H1 (cell line): ENCODE results near the gene FHIT. TPM values are rescaled to one million over a fixed set of nuclear protein-coding genes. Genes with fewer than 3 reads are reported as not detected.

Source experiments
- CTCF ChIA-PET: fragments of 300-600 bp; sonication (Branson Sonifier 250); formaldehyde crosslinking; loops from one replicate; lab custom pipeline; 2021; ENCODE audit not compliant: partially characterized antibody; lab: Charles Lee
- POLR2A ChIA-PET: fragments of 300-600 bp; sonication (Branson Sonifier 250); formaldehyde crosslinking; loops from one replicate; lab custom pipeline; 2021; ENCODE audit warnings: inconsistent platforms; ENCODE audit not compliant: partially characterized antibody; lab: Charles Lee
- DNase-seq, 2 experiments: peaks; one replicate each; pipeline versions ENCODE4 v3.0.0 to v3.0.0-alpha.2; 2010 to 2022; ENCODE audit warnings: low spot score in 2 of 2, low read depth in 1 of 2, mixed read lengths in 1 of 2
- FAIRE-seq: peaks from 2 replicates; lab custom pipeline; 2011; peaks lifted over from hg19 to GRCh38; lab: Jason Lieb, UNC
- H2AFZ ChIP-seq: 2 replicates; pipeline ENCODE4 v1.8.1; 2012; ENCODE audit warnings: low read length, inconsistent platforms
- H2AK5ac ChIP-seq: 2 replicates; pipeline ENCODE4 v1.6.1; 2013; ENCODE audit warnings: low read depth, low read length
- H2BK120ac ChIP-seq: replicated peaks from 2 replicates; pipeline ENCODE3; 2013; ENCODE audit warnings: low read depth, low read length, inconsistent platforms
- H2BK12ac ChIP-seq: 2 replicates; pipeline ENCODE4 v1.6.1; 2013; ENCODE audit warnings: low read depth, low read length
- H2BK15ac ChIP-seq: 2 replicates; pipeline ENCODE4 v1.6.1; 2013; ENCODE audit warnings: low read length
- H2BK20ac ChIP-seq: 2 replicates; pipeline ENCODE4 v1.6.1; 2013; ENCODE audit warnings: low read length
- H2BK5ac ChIP-seq: 2 replicates; pipeline ENCODE4 v1.6.1; 2013; ENCODE audit warnings: low read depth, low read length
- H3K14ac ChIP-seq: 2 replicates; pipeline ENCODE4 v1.6.1; 2013; ENCODE audit warnings: inconsistent platforms; ENCODE audit not compliant: insufficient read length
- H3K18ac ChIP-seq: 2 replicates; pipeline ENCODE4 v1.6.1; 2013; ENCODE audit warnings: low read length; ENCODE audit errors: extremely low read depth
- H3K23ac ChIP-seq: 2 replicates; pipeline ENCODE4 v1.6.1; 2013; ENCODE audit warnings: inconsistent platforms; ENCODE audit not compliant: insufficient read length
- H3K23me2 ChIP-seq: 2 replicates; pipeline ENCODE4 v1.6.1; 2013; ENCODE audit warnings: low read depth, low read length
- H3K27ac ChIP-seq: 2 replicates; pipeline ENCODE4 v1.6.1; 2011; ENCODE audit warnings: low read depth, low read length, inconsistent platforms
- H3K27me3 ChIP-seq, 4 experiments: replicated peaks in 1 of 4; 1 replicate in 1 of 4; 2 replicates in 3 of 4; pipeline versions ENCODE4 v1.6.1 to v1.8.1; 2011 to 2013; ENCODE audit warnings: low read length in 3 of 4, mild to moderate bottlenecking in 3 of 4, inconsistent platforms in 2 of 4, mixed read lengths in 2 of 4, moderate library complexity in 1 of 4; ENCODE audit not compliant: control insufficient read depth in 3 of 4, insufficient read depth in 3 of 4; ENCODE audit errors: extremely low read depth in 1 of 4
- H3K36me3 ChIP-seq, 4 experiments: 2 replicates each; pipeline versions ENCODE4 v1.6.1 to v1.8.1; 2011 to 2013; ENCODE audit warnings: mild to moderate bottlenecking in 4 of 4, low read length in 3 of 4, moderate library complexity in 2 of 4, control low read depth in 1 of 4, inconsistent platforms in 1 of 4; ENCODE audit not compliant: insufficient read depth in 4 of 4, control insufficient read depth in 2 of 4
- H3K4ac ChIP-seq: replicated peaks from 2 replicates; pipeline ENCODE3; 2013; ENCODE audit warnings: low read length, low read depth, mixed read lengths, inconsistent platforms; ENCODE audit not compliant: insufficient read length
- H3K4me1 ChIP-seq, 4 experiments: replicated peaks in 1 of 4; 1 replicate in 1 of 4; 2 replicates in 3 of 4; pipeline versions ENCODE4 v1.6.1 to v1.8.1; 2011 to 2013; ENCODE audit warnings: low read length in 3 of 4, inconsistent platforms in 2 of 4, mixed read lengths in 1 of 4; ENCODE audit not compliant: insufficient read depth in 4 of 4, control insufficient read depth in 3 of 4
- H3K4me2 ChIP-seq, 2 experiments: 2 replicates each; pipeline versions ENCODE4 v1.6.1 to v1.8.1; 2011 to 2013; ENCODE audit warnings: low read depth in 2 of 2, low read length in 2 of 2, control low read depth in 1 of 2, inconsistent platforms in 1 of 2, mild to moderate bottlenecking in 1 of 2; ENCODE audit not compliant: insufficient read depth in 1 of 2
- H3K4me3 ChIP-seq, 4 experiments: fragments of 200-600, 300-600 bp in 1 of 4; sonication (generic), shearing (Covaris generic), sonication (Bioruptor Twin) in 1 of 4; 2 replicates each; pipeline versions ENCODE4 v1.5.1 to v1.8.1; 2011 to 2016; ENCODE audit warnings: low read length in 4 of 4, low read depth in 3 of 4, control low read depth in 2 of 4, inconsistent platforms in 2 of 4, mild to moderate bottlenecking in 2 of 4, mixed read lengths in 1 of 4, moderate library complexity in 1 of 4; ENCODE audit not compliant: insufficient read depth in 2 of 4; ENCODE audit errors: extremely low read depth in 1 of 4
- H3K56ac ChIP-seq: replicated peaks from 2 replicates; pipeline ENCODE3; 2013; ENCODE audit warnings: low read depth, mild to moderate bottlenecking, mixed read lengths, low read length, inconsistent platforms; ENCODE audit not compliant: insufficient read length
- H3K79me1 ChIP-seq: 2 replicates; pipeline ENCODE4 v1.6.1; 2013; ENCODE audit warnings: low read depth, low read length, control low read depth
- H3K79me2 ChIP-seq, 2 experiments: 2 replicates each; pipeline versions ENCODE4 v1.6.1 to v1.8.1; 2012 to 2013; ENCODE audit warnings: low read length in 2 of 2, mild to moderate bottlenecking in 2 of 2, inconsistent platforms in 1 of 2; ENCODE audit not compliant: insufficient read depth in 2 of 2, control insufficient read depth in 1 of 2
- H3K9ac ChIP-seq, 4 experiments: replicated peaks in 1 of 4; 1 replicate in 1 of 4; 2 replicates in 3 of 4; pipeline versions ENCODE4 v1.6.1 to v1.8.1; 2011 to 2013; ENCODE audit warnings: low read depth in 3 of 4, low read length in 3 of 4, control low read depth in 2 of 4, mild to moderate bottlenecking in 2 of 4, moderate library complexity in 2 of 4, inconsistent platforms in 1 of 4; ENCODE audit errors: extremely low read depth in 1 of 4
- H3K9me3 ChIP-seq, 2 experiments: 2 replicates each; pipeline versions ENCODE4 v1.6.1 to v1.8.1; 2012 to 2013; ENCODE audit warnings: mild to moderate bottlenecking in 2 of 2, moderate library complexity in 2 of 2, control low read depth in 1 of 2, inconsistent platforms in 1 of 2, low read depth in 1 of 2, low read length in 1 of 2, mixed read lengths in 1 of 2; ENCODE audit not compliant: insufficient read depth in 2 of 2
- H4K20me1 ChIP-seq, 2 experiments: replicated peaks in 1 of 2; 2 replicates each; pipeline versions ENCODE3 to v1.8.1; 2011 to 2013; ENCODE audit warnings: inconsistent platforms in 2 of 2, low read length in 2 of 2, mild to moderate bottlenecking in 1 of 2; ENCODE audit not compliant: insufficient read depth in 2 of 2, control insufficient read depth in 1 of 2
- H4K5ac ChIP-seq: 2 replicates; pipeline ENCODE4 v1.6.1; 2013; ENCODE audit warnings: low read length, low read depth, mixed read lengths, inconsistent platforms; ENCODE audit not compliant: insufficient read length
- H4K8ac ChIP-seq: 2 replicates; pipeline ENCODE4 v1.8.0; 2013; ENCODE audit warnings: mild to moderate bottlenecking, moderate library complexity, low read length, inconsistent platforms; ENCODE audit not compliant: insufficient read depth; ENCODE audit errors: extremely low read depth
- H4K91ac ChIP-seq: replicated peaks from 2 replicates; pipeline ENCODE3; 2013; ENCODE audit warnings: low read length, mixed read lengths, inconsistent platforms; ENCODE audit not compliant: insufficient read length
- CBX5 ChIP-seq: fragments of 300-800, 300-1000 bp; sonication (generic); IDR thresholded peaks from 2 replicates; pipeline ENCODE4 v1.7.1; 2016; ENCODE audit warnings: antibody characterized with exemption, low read length, low read depth
- CHD1 ChIP-seq: IDR thresholded peaks from 2 replicates; pipeline ENCODE4 v1.6.1; 2012; ENCODE audit warnings: low read depth, low read length, improper control_type of control experiment
- PHF8 ChIP-seq: fragments of 200-600 bp; sonication (generic); conservative IDR thresholded peaks from 2 replicates; pipeline ENCODE4 v1.7.1; 2012; ENCODE audit warnings: low read depth, mild to moderate bottlenecking, inconsistent platforms, low read length, moderate library complexity
- RBBP5 ChIP-seq: IDR thresholded peaks from 2 replicates; pipeline ENCODE4 v1.7.1; 2012; ENCODE audit warnings: low read depth, mild to moderate bottlenecking, inconsistent platforms, low read length, moderate library complexity, borderline replicate concordance
- RNF2 ChIP-seq: fragments of 200-900, 300-1000 bp; sonication (generic); IDR thresholded peaks from 2 replicates; pipeline ENCODE4 v1.7.1; 2016; ENCODE audit warnings: borderline replicate concordance, low read depth, mild to moderate bottlenecking, antibody characterized with exemption, low read length; ENCODE audit not compliant: poor library complexity, severe bottlenecking; ENCODE audit errors: missing control alignments
- SRF ChIP-seq: IDR thresholded peaks from 2 replicates; pipeline ENCODE4 v1.6.1; 2011; ENCODE audit warnings: mild to moderate bottlenecking, low read depth, low read length, moderate library complexity
- TEAD4 ChIP-seq: IDR thresholded peaks from 2 replicates; pipeline ENCODE4 v1.6.1; 2012; ENCODE audit warnings: low read depth, low read length, inconsistent platforms, mixed read lengths
- WGBS, 2 experiments: shearing (Covaris generic) in 1 of 2; methylation state at CpG; one replicate each; pipeline versions ENCODE4 v1.1.6 to v1.1.7; 2013 to 2015; ENCODE audit warnings: low lambda C conversion rate in 2 of 2, mixed read lengths in 2 of 2, inconsistent platforms in 1 of 2, low coverage in 1 of 2, missing lambda C conversion rate in 1 of 2; ENCODE audit not compliant: insufficient replicate concordance in 2 of 2, insufficient coverage in 1 of 2, insufficient read length in 1 of 2; ENCODE audit errors: extremely low coverage in 1 of 2, missing lambda C conversion rate in 1 of 2; 5-methylcytosine and 5-hydroxymethylcytosine counted together
- polyA plus RNA-seq, 7 experiments: library from polyadenylated mRNA; depleted of rRNA in 3 of 7; stranded (reverse) in 5 of 7; unstranded in 2 of 7; fragments of >200 nt in 5 of 7; fragments of 200-250 nt in 2 of 7; gene quantifications; 1 replicate in 5 of 7; 2 replicates in 1 of 7; 4 replicates in 1 of 7; pipeline versions ENCODE4 v1.2.1 to v1.2.3, GENCODE V29; 2011 to 2013; ENCODE audit warnings: missing spikeins in 2 of 7, mixed read lengths in 2 of 7
- total RNA-seq: library from RNA; stranded (reverse); fragmentation: NEBNext Ultra II Directional; extraction: Animal tissue kit (Norgen Biotek cat#: 25700); gene quantifications from 2 replicates; pipeline ENCODE4 v1.2.1, GENCODE V29; 2021

Gene FHIT
- total and polyA plus RNA-seq, 2 of the 8 experiments (the other 6 are each of a cell fraction or from before 2014, with no cell fraction given): 1.2 to 3.2 TPM

DNA sequence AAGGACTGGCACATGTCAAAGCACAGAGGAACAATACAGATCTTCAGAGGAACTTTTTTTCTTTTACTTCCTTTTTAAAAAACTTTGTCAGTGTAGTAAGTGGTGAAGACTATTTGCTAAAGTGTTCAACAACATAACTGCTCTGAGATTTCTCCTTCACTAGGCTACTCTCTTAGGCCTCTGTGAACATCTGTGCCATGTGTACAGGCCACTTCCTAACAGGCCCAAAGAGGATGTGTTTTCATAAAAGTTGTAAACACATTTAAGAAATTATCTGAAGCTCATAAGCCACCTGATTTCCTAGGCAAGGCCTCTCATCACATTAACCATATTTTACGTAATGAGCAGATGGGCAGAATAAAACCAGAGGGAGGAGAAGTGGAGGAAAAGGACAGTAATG, 235.4 kb downstream of the FHIT start:
- H2AFZ ChIP-seq: no peak overlapping the region
- H4K8ac ChIP-seq: no peak overlapping the region
- H2BK5ac ChIP-seq: no peak overlapping the region
- no peak overlapping the region for H3K4me3 ChIP-seq
- H3K27ac ChIP-seq: no peak overlapping the region
- H3K4me2 ChIP-seq: no peak overlapping the region
- CTCF ChIA-PET: no interaction called here
- H3K23ac ChIP-seq: no peak overlapping the region
- no peak overlapping the region for H2BK20ac ChIP-seq
- no peak overlapping the region for H2AK5ac ChIP-seq
- H3K4ac ChIP-seq: no peak overlapping the region
- H4K20me1 ChIP-seq: no peaks in the 10 kb centered on the region
- H4K91ac ChIP-seq: no peak overlapping the region
- no peaks in the 10 kb centered on the region for H3K9me3 ChIP-seq
- no peaks in the 10 kb centered on the region for H3K79me2 ChIP-seq
- no peaks in the 10 kb centered on the region for H3K79me1 ChIP-seq
- H3K14ac ChIP-seq: no peak overlapping the region
- WGBS, 2 experiments: 94% methylated on average over 1 of the region's 1 CpG; no CpG with 5 or more reads in 1 of the 2 experiments
- H3K18ac ChIP-seq: no peak overlapping the region
- TF ChIP-seq RBBP5 (no peak), PHF8 (no peak), CBX5 (no peak), CHD1 (no peak), RNF2 (no peak), SRF (no peak), TEAD4 (no peak)
- no peaks in the 10 kb centered on the region for H3K23me2 ChIP-seq
- H3K36me3 ChIP-seq: no peaks in the 10 kb centered on the region
- no peak overlapping the region for H2BK120ac ChIP-seq
- FAIRE-seq: no peak
- H2BK15ac ChIP-seq: no peak overlapping the region
- no peak overlapping the region for H3K9ac ChIP-seq
- DNase-seq: no peak
- no peaks in the 10 kb centered on the region for H3K27me3 ChIP-seq
- H3K4me1 ChIP-seq: no peaks in the 10 kb centered on the region
- no peak overlapping the region for H4K5ac ChIP-seq
- no peak overlapping the region for H3K56ac ChIP-seq
- POLR2A ChIA-PET: interaction anchor here (0.7 kb wide), 1 partner anchor 280 kb away, joined by 3 read pairs; no protein-coding TSS in a partner anchor
- H2BK12ac ChIP-seq: no peak overlapping the region
